Gastrocnemius medialis (tissue), 4 donors: ENCODE data around the gene CDK14.

Source experiments
- POLR2A ChIP-seq, 2 donors: fragments of 450-650 bp; IDR thresholded peaks; one replicate each; pipeline ENCODE4 v1.6.1; 2017; ENCODE audit warnings: antibody characterized with exemption in 2 of 2, mild to moderate bottlenecking in 2 of 2, moderate library complexity in 2 of 2
- TF ChIP-seq, protein P1 (sequence below), 5 experiments: fragments of 450-650 bp in 3 of 5; fragments of 200-600 bp in 2 of 5; sonication (generic) in 2 of 5; IDR thresholded peaks in 4 of 5; conservative IDR thresholded peaks in 1 of 5; 1 replicate in 4 of 5; 2 replicates in 1 of 5; pipeline ENCODE4 v1.5.1; 2016 to 2019; ENCODE audit warnings: antibody characterized with exemption in 5 of 5, mild to moderate bottlenecking in 3 of 5, moderate library complexity in 3 of 5

GRCh38 chr7:90747516-90747915 lies 151.4 kb downstream of the CDK14 start:
- TF ChIP-seq, protein P1, sequence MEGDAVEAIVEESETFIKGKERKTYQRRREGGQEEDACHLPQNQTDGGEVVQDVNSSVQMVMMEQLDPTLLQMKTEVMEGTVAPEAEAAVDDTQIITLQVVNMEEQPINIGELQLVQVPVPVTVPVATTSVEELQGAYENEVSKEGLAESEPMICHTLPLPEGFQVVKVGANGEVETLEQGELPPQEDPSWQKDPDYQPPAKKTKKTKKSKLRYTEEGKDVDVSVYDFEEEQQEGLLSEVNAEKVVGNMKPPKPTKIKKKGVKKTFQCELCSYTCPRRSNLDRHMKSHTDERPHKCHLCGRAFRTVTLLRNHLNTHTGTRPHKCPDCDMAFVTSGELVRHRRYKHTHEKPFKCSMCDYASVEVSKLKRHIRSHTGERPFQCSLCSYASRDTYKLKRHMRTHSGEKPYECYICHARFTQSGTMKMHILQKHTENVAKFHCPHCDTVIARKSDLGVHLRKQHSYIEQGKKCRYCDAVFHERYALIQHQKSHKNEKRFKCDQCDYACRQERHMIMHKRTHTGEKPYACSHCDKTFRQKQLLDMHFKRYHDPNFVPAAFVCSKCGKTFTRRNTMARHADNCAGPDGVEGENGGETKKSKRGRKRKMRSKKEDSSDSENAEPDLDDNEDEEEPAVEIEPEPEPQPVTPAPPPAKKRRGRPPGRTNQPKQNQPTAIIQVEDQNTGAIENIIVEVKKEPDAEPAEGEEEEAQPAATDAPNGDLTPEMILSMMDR (IDR thresholded peaks at IDR 0.05 in 4 of 5, conservative IDR thresholded peaks at IDR 0.05 in 1 of 5) = no peak
- TF ChIP-seq POLR2A (IDR thresholded peaks at IDR 0.05) = no peak
